Tibial nerve (tissue), 4 donors: ENCODE results near the gene SLC23A2. TPM values are rescaled to one million over a fixed set of nuclear protein-coding genes. Genes with fewer than 3 reads are reported as not detected.

Source experiments
- DNase-seq, 2 donors: peaks; one replicate each; pipeline ENCODE4 v3.0.0-alpha.2; 2019; ENCODE audit warnings: low spot score in 2 of 2
- H3K27ac ChIP-seq, 4 donors: fragments of 200-600 bp; sonication (generic) in 3 of 4; one replicate each; pipeline ENCODE4 v1.5.1; 2017 to 2019; ENCODE audit warnings: mild to moderate bottlenecking in 1 of 4
- H3K27me3 ChIP-seq, 2 donors: fragments of 200-600 bp; sonication (generic) in 1 of 2; one replicate each; pipeline versions ENCODE4 v1.5.1 to v1.6.0; 2017 to 2019
- H3K36me3 ChIP-seq, 3 donors: fragments of 200-600 bp; sonication (generic); one replicate each; pipeline ENCODE4 v1.5.1; 2018 to 2019
- H3K4me1 ChIP-seq, 4 donors: fragments of 200-600 bp; sonication (generic) in 3 of 4; one replicate each; pipeline ENCODE4 v1.5.1; 2017 to 2019
- H3K4me3 ChIP-seq, 4 donors: fragments of 200-600 bp; sonication (generic) in 3 of 4; one replicate each; pipeline ENCODE4 v1.5.1; 2017 to 2019; ENCODE audit warnings: mild to moderate bottlenecking in 1 of 4, moderate library complexity in 1 of 4
- H3K9me3 ChIP-seq, 4 donors: fragments of 200-600 bp; sonication (generic) in 3 of 4; one replicate each; pipeline ENCODE4 v1.5.1; 2017 to 2019
- EP300 ChIP-seq, 2 donors: sonication (generic); formaldehyde crosslinking; IDR thresholded peaks; one replicate each; pipeline ENCODE4 v1.6.1; 2017; ENCODE audit warnings: antibody characterized with exemption in 2 of 2, mild to moderate bottlenecking in 1 of 2
- POLR2A ChIP-seq, 2 donors: fragments of 450-650 bp; IDR thresholded peaks; one replicate each; pipeline ENCODE4 v1.6.1; 2017; ENCODE audit warnings: antibody characterized with exemption in 2 of 2, mild to moderate bottlenecking in 2 of 2, moderate library complexity in 2 of 2
- WGBS, 2 donors: methylation state at CpG; one replicate each; pipeline ENCODE4 v1.1.5; 2018; 5-methylcytosine and 5-hydroxymethylcytosine counted together
- total RNA-seq, 4 donors: library from RNA; depleted of rRNA; stranded (reverse); fragments of >200 nt; gene quantifications; one replicate each; pipeline ENCODE4 v1.1.0, GENCODE V29; 2016
- TF ChIP-seq, protein P1 (sequence below), 5 experiments: fragments of 200-600 bp in 3 of 5; fragments of 450-650 bp in 2 of 5; sonication (generic) in 3 of 5; IDR thresholded peaks; one replicate each; pipeline ENCODE4 v1.5.1; 2016 to 2019; ENCODE audit warnings: antibody characterized with exemption in 5 of 5, mild to moderate bottlenecking in 3 of 5, moderate library complexity in 2 of 5

Gene SLC23A2
- total RNA-seq, 4 donors from 2014 or later, result 30.6 to 48.5 (median 40.6) TPM

DNA sequence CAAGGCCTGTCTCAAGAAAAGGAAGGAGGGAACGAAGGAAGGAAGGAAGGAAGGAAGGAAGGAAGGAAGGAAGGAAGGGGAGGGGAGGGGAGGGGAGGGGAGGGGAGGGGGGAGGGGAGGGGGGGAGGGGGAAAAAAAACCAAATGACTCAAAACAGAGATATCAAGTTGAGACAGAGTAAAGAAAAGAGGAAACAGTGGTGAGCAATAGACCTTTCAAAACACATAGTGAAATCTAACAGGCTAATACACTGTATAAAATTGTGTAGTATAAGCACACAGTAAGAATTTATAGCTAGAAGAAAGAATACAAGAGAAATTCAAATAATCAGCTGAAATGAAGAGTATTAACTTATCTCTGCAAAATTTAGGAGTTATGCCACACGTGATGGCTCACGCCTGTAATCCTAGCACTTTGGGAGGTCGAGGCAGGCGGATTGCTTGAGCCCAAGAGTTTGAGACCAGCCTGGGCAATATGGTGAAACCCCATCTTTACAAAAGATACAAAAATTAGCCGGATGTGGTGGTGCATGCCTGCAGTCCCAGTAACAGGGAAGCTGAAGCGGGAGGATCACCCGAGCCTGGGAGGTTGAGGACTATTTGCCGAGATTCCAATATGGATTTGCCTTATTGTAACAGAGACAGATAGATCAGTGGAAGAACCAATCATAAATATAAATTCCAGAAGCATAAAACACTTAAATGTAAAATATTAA lies 156.4 kb downstream of the SLC23A2 start:
- Histone ChIP-seq H3K36me3 (no peaks in the 10 kb centered on the region), H3K27ac (no peak overlapping the region), H3K9me3 (peaks cover 0 to 6% (median 0%) of the 10 kb centered on the region in 4 donors), H3K4me1 (no peaks in the 10 kb centered on the region), H3K27me3 (no peaks in the 10 kb centered on the region), H3K4me3 (no peak overlapping the region)
- TF ChIP-seq EP300 (IDR thresholded peaks at IDR 0.05) (no peak), POLR2A (IDR thresholded peaks at IDR 0.05) (no peak)
- TF ChIP-seq, protein P1, sequence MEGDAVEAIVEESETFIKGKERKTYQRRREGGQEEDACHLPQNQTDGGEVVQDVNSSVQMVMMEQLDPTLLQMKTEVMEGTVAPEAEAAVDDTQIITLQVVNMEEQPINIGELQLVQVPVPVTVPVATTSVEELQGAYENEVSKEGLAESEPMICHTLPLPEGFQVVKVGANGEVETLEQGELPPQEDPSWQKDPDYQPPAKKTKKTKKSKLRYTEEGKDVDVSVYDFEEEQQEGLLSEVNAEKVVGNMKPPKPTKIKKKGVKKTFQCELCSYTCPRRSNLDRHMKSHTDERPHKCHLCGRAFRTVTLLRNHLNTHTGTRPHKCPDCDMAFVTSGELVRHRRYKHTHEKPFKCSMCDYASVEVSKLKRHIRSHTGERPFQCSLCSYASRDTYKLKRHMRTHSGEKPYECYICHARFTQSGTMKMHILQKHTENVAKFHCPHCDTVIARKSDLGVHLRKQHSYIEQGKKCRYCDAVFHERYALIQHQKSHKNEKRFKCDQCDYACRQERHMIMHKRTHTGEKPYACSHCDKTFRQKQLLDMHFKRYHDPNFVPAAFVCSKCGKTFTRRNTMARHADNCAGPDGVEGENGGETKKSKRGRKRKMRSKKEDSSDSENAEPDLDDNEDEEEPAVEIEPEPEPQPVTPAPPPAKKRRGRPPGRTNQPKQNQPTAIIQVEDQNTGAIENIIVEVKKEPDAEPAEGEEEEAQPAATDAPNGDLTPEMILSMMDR (IDR thresholded peaks at IDR 0.05), result no peak
- WGBS, 2 donors, result 84 to 91% methylated on average over 8 to 9 of the region's 9 CpGs
- DNase-seq, result no peak

DNA sequence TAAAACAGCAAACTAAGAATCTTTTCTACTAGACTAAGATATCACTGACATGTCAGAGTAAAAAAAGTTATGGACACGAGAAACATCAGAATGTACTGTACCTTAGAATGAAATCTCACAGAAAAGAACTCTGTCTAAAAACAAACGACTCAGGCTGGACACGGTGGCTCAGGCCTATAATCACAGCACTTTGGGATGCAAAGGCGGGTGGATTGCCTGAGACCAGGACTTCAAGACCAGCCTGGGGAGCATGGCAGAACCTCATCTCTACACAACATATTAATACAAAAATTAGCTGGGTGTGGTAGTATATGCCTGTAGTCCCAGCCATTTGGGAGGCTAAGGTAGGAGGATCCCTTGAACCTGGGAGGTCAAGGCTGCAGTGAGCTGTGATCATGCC lies 157.0 kb downstream of the SLC23A2 start:
- TF ChIP-seq POLR2A (IDR thresholded peaks at IDR 0.05), result no peak
- H3K4me1 ChIP-seq, result no peaks in the 10 kb centered on the region
- H3K9me3 ChIP-seq, result peaks cover 0 to 6% (median 0%) of the 10 kb centered on the region in 4 donors
- H3K4me3 ChIP-seq, result no peak overlapping the region
- no peaks in the 10 kb centered on the region for H3K36me3 ChIP-seq
- WGBS, 2 donors, result 76 to 82% methylated on average over 4 of the region's 4 CpGs
- no peaks in the 10 kb centered on the region for H3K27me3 ChIP-seq
- no peak for DNase-seq
- H3K27ac ChIP-seq, result no peak overlapping the region

DNA sequence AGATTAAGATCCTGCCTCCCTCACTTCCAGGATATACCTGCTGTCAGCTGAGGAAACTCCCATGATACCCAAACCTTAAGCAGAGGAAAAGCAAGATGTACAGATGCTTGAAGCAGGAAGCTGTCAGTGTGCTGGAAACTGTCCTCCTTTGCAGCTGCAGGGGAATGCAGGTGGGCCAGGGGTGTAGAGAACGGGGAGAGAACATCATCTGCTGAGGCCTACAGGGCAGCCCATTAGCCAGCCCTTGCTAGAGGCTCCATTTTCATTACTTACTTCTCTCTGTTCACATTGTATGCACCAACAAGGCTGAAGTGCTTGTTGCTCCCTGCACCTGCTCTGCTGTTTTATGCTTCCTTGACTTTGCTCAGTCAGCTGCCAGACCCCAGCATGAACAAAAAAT lies 160.5 kb downstream of the SLC23A2 start:
- Histone ChIP-seq H3K9me3 (peaks cover 0 to 6% (median 0%) of the 10 kb centered on the region in 4 donors), H3K4me1 (peaks cover 0 to 19% (median 1%) of the 10 kb centered on the region in 4 donors), H3K36me3 (no peaks in the 10 kb centered on the region), H3K27me3 (no peaks in the 10 kb centered on the region), H3K27ac (no peak overlapping the region), H3K4me3 (no peak overlapping the region)
- DNase-seq, result no peak
- whole genome bisulfite sequencing, 2 donors, result 81 to 88% methylated on average over 1 of the region's 1 CpG
- no peak for TF ChIP-seq POLR2A (IDR thresholded peaks at IDR 0.05)
- TF ChIP-seq EP300 (IDR thresholded peaks at IDR 0.05), result no peak
- TF ChIP-seq, protein P1 (IDR thresholded peaks at IDR 0.05), result no peak

DNA sequence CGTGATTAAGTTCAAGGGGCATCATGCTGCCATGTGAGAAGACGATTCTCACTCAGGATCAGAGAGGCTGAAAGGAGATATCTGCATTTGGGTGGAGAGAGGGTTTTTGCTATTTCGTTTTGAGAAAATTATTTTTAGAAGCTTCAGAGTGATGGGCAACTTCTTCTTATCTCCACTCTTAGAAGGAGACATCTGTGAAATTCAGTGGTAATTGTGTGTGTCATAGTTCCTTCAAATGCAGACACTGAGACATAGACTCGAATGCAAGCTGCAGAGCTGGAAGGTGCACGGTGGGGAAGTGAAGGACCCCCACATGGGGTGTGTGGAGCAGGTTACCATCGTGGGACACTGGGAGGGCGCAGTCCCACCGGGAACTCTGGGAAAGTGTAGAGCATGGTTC lies 162.8 kb downstream of the SLC23A2 start:
- Histone ChIP-seq H3K27ac (no peak overlapping the region), H3K27me3 (no peaks in the 10 kb centered on the region), H3K4me3 (no peak overlapping the region), H3K36me3 (no peaks in the 10 kb centered on the region), H3K4me1 (peaks cover 0 to 32% (median 1%) of the 10 kb centered on the region in 4 donors), H3K9me3 (peaks cover 0 to 6% (median 0%) of the 10 kb centered on the region in 4 donors)
- 72 to 78% methylated on average over 8 of the region's 8 CpGs for WGBS, 2 donors
- TF ChIP-seq, protein P1 (IDR thresholded peaks at IDR 0.05), result no peak
- TF ChIP-seq POLR2A (IDR thresholded peaks at IDR 0.05) (no peak), EP300 (IDR thresholded peaks at IDR 0.05) (no peak)
- no peak for DNase-seq

DNA sequence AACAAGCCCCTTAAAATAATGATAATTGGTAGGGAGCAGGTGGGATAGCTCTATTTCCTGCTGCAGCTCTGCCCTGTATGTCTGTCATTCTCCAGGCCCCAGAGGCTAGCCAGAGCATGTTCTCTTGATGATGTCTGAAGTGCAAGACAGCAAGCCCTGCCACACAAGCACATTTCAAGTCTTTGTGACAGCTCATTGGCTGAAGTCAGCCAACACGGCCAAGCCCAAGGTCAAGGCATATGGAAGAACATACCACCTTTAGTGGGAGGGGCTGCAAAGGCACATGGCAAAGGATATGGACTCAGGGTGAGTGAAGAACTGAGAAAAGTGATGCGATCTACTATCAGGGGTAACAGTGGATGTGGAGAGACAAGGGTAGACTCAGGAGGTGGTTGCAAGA lies 163.6 kb downstream of the SLC23A2 start:
- peaks cover 0 to 6% (median 0%) of the 10 kb centered on the region in 4 donors for H3K9me3 ChIP-seq
- TF ChIP-seq POLR2A (IDR thresholded peaks at IDR 0.05) (no peak), EP300 (IDR thresholded peaks at IDR 0.05) (no peak)
- TF ChIP-seq, protein P1 (IDR thresholded peaks at IDR 0.05), result no peak
- no peak for DNase-seq
- H3K4me1 ChIP-seq, result peaks cover 0 to 32% (median 1%) of the 10 kb centered on the region in 4 donors
- H3K36me3 ChIP-seq, result no peaks in the 10 kb centered on the region
- 86 to 87% methylated on average over 2 of the region's 2 CpGs for WGBS, 2 donors
- H3K27me3 ChIP-seq, result no peaks in the 10 kb centered on the region
- no peak overlapping the region for H3K4me3 ChIP-seq
- H3K27ac ChIP-seq, result no peak overlapping the region
